Measurements from ENCODE around the gene LGALS1.

Gene LGALS1

DNA sequence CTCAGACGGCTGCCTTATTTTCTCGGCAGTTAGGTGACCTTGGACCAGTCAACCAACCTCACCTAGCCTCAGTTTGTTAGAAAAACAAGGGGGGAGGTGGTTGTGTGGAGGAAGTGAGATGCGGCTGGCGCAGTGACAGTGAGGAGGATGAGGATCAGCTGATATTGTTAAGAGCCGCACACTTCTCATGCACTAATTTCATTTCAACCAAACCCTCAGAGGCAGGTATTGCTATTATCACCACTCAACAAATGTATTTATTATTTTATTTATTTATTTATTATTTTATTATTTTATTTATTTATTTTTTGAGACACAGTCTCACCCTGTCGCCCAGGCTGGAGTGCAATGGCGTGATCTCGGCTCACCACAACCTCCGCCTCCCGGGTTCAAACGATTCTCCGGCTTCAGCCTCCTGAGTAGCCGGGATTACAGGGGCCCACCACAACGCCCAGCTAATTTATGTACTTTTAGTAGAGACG, 2.1 kb downstream of the LGALS1 start:
- TF ChIP-seq, protein P1, sequence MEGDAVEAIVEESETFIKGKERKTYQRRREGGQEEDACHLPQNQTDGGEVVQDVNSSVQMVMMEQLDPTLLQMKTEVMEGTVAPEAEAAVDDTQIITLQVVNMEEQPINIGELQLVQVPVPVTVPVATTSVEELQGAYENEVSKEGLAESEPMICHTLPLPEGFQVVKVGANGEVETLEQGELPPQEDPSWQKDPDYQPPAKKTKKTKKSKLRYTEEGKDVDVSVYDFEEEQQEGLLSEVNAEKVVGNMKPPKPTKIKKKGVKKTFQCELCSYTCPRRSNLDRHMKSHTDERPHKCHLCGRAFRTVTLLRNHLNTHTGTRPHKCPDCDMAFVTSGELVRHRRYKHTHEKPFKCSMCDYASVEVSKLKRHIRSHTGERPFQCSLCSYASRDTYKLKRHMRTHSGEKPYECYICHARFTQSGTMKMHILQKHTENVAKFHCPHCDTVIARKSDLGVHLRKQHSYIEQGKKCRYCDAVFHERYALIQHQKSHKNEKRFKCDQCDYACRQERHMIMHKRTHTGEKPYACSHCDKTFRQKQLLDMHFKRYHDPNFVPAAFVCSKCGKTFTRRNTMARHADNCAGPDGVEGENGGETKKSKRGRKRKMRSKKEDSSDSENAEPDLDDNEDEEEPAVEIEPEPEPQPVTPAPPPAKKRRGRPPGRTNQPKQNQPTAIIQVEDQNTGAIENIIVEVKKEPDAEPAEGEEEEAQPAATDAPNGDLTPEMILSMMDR (IDR thresholded peaks at IDR 0.05; ENCODE audit: insufficient read depth, low read length, poor library complexity, severe bottlenecking) = no peak
- Histone ChIP-seq H3K4me3 (replicated peaks; ENCODE audit: low read depth, low read length) (peak overlapping the region; percentile 84), H3K27me3 (replicated peaks; ENCODE audit: control insufficient read depth, insufficient read depth, low read length) (no peaks in the 10 kb centered on the region), H3K36me3 (ENCODE audit: control insufficient read depth, insufficient read depth, low read length) (peaks cover 10% of the 10 kb centered on the region)
- DNase-seq (ENCODE audit: extremely low read depth, insufficient read length) = no peak

DNA sequence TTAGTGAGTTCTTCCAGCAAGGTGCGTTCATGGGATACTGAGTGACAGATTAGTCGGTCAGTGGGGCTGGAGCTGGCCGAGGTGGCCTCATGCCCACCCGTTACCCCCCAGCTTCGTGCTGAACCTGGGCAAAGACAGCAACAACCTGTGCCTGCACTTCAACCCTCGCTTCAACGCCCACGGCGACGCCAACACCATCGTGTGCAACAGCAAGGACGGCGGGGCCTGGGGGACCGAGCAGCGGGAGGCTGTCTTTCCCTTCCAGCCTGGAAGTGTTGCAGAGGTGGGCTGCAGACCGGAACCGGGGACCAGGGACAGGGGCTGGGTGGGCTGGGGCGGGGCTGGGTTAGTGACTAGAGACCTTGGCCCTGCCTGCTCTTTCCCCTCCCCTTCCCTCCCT, 2.9 kb downstream of the LGALS1 start:
- Histone ChIP-seq H3K4me3 (replicated peaks; ENCODE audit: low read depth, low read length) (no peak overlapping the region), H3K27me3 (replicated peaks; ENCODE audit: control insufficient read depth, insufficient read depth, low read length) (no peaks in the 10 kb centered on the region), H3K36me3 (ENCODE audit: control insufficient read depth, insufficient read depth, low read length) (peaks cover 10% of the 10 kb centered on the region)
- TF ChIP-seq, protein P1 (IDR thresholded peaks at IDR 0.05; ENCODE audit: insufficient read depth, low read length, poor library complexity, severe bottlenecking) = no peak
- DNase-seq (ENCODE audit: extremely low read depth, insufficient read length) = no peak

DNA sequence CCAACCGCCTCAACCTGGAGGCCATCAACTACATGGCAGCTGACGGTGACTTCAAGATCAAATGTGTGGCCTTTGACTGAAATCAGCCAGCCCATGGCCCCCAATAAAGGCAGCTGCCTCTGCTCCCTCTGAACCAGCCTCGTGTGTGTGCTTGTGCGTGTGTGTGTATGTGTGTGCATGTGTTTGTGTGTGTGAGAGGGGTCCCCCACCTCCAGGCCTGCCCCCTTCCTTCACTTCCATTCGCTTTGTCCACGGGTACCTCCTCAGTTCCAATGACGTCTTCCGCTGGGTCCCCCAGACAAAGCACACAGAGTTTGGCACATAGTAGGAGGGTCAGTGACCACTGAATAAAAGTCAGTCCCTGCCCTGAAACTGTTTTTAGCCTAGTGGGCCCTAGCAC, 4.2 kb downstream of the LGALS1 start:
- H3K36me3 ChIP-seq (ENCODE audit: control insufficient read depth, insufficient read depth, low read length) = peaks cover 10% of the 10 kb centered on the region
- no peaks in the 10 kb centered on the region for H3K27me3 ChIP-seq (replicated peaks; ENCODE audit: control insufficient read depth, insufficient read depth, low read length)
- no peak for DNase-seq (ENCODE audit: extremely low read depth, insufficient read length)
- no peak overlapping the region for H3K4me3 ChIP-seq (replicated peaks; ENCODE audit: low read depth, low read length)
- TF ChIP-seq, protein P1 (IDR thresholded peaks at IDR 0.05; ENCODE audit: insufficient read depth, low read length, poor library complexity, severe bottlenecking) = no peak

DNA sequence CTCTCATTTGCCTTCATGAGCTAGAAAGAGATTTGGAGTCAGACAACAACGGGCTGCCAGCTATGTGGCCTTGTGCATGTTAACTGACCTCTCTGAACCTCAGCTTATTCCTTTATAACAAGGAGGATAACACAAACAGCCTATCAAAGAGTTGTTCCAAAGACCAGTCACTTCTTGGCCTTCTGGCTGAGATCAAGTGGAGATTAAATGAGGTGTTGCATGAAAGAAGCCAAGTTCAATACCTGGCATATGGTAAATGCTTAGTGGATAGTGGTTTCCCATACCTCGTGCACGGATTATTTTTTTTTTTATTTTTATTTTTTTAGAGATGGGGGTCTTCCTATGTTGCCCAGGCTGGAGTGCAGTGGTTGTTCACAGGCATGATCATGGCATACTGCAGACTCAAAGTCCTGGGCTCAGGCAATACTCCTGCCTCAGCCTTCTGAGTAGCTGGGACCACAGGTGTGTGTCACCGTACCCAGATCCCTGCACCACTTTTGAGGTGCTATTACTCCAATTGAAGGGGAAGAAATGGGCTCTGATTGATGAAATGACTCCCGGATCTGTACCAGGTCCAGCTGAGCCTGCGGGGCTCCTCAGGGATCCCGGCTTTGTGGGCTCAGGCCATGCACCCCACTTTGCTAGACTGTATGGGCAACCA, 4.9 kb downstream of the LGALS1 start:
- no peak for DNase-seq (ENCODE audit: extremely low read depth, insufficient read length)

DNA sequence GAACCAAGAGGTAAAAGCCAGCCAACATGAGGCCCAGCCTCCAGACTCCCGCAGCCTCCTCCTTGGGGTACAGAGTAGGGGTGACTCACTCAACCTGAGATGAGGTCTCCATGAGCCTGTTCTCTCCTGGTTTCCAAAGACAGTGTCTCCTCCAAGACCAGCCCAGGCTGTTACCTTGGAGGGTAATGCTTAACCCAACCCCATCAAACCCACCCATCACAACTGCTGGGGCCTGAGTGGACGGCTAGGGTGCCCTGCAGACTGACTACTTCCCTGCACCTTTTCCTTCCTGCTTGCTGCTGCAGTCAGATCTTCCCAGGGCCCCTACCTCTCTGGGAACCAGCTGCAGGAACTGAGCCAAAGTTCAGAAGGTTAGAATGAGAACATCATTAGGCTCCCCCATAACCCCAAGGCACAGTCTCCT, 5.6 kb downstream of the LGALS1 start:
- TF ChIP-seq, protein P1 (IDR thresholded peaks at IDR 0.05; ENCODE audit: insufficient read depth, low read length, poor library complexity, severe bottlenecking) = no peak
- no peak for DNase-seq (ENCODE audit: extremely low read depth, insufficient read length)

More for the DNA sequence above, 4.9 kb downstream of the LGALS1 start:
- TF ChIP-seq, protein P1 (IDR thresholded peaks at IDR 0.05; ENCODE audit: insufficient read depth, low read length, poor library complexity, severe bottlenecking) = no peak
- peaks cover 10% of the 10 kb centered on the region for H3K36me3 ChIP-seq (ENCODE audit: control insufficient read depth, insufficient read depth, low read length)
- no peaks in the 10 kb centered on the region for H3K27me3 ChIP-seq (replicated peaks; ENCODE audit: control insufficient read depth, insufficient read depth, low read length)
- no peak overlapping the region for H3K4me3 ChIP-seq (replicated peaks; ENCODE audit: low read depth, low read length)

More for the DNA sequence above, 5.6 kb downstream of the LGALS1 start:
- H3K27me3 ChIP-seq (replicated peaks; ENCODE audit: control insufficient read depth, insufficient read depth, low read length) = no peaks in the 10 kb centered on the region
- H3K36me3 ChIP-seq (ENCODE audit: control insufficient read depth, insufficient read depth, low read length) = peaks cover 10% of the 10 kb centered on the region
- H3K4me3 ChIP-seq (replicated peaks; ENCODE audit: low read depth, low read length) = no peak overlapping the region
